PC-9 (cell line): ENCODE measurements around the gene OR52E1.

Experiments
- EZH2 ChIP-seq: fragments of 200-600 bp; sonication (generic); IDR thresholded peaks from 2 replicates; pipeline ENCODE4 v1.8.0; 2017; ENCODE audit warnings: antibody characterized with exemption, low read depth
- TF ChIP-seq, protein P1 (sequence below): fragments of 200-600 bp; sonication (generic); conservative IDR thresholded peaks from 2 replicates; pipeline ENCODE4 v1.6.1; 2017; ENCODE audit warnings: mixed run types, antibody characterized with exemption, mild to moderate bottlenecking, moderate library complexity

DNA sequence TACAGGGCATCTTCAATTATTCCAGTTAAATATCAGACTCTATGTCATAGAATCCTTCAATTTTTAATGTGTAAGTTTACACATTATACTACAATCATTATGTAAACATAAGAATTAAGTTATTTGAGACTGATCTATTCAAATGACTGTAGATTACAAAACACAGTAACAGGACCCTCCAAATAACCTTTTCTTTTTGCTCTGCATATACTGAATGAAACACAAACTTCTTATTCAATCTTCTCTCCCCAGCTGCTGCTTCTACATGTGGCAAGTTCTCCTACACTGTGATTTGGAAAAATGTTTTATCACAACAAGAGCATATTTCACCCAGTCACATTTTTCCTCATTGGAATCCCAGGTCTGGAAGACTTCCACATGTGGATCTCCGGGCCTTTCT is 23.1 kb upstream of the OR52E1 start, which contains the start of gene OR52J3:
- TF ChIP-seq, protein P1, sequence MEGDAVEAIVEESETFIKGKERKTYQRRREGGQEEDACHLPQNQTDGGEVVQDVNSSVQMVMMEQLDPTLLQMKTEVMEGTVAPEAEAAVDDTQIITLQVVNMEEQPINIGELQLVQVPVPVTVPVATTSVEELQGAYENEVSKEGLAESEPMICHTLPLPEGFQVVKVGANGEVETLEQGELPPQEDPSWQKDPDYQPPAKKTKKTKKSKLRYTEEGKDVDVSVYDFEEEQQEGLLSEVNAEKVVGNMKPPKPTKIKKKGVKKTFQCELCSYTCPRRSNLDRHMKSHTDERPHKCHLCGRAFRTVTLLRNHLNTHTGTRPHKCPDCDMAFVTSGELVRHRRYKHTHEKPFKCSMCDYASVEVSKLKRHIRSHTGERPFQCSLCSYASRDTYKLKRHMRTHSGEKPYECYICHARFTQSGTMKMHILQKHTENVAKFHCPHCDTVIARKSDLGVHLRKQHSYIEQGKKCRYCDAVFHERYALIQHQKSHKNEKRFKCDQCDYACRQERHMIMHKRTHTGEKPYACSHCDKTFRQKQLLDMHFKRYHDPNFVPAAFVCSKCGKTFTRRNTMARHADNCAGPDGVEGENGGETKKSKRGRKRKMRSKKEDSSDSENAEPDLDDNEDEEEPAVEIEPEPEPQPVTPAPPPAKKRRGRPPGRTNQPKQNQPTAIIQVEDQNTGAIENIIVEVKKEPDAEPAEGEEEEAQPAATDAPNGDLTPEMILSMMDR = no peak
- no peak for TF ChIP-seq EZH2
